Measurements from ENCODE around the gene ARHGAP15. TPM values are rescaled to one million over a fixed set of nuclear protein-coding genes. Genes with fewer than 3 reads are reported as not detected.

Gene ARHGAP15
- total RNA-seq, 2 donors from 2014 or later, result 2.6 to 6.9 TPM

GRCh38 chr2:143776526-143777297 is 647.5 kb downstream of the ARHGAP15 start:
- H3K27me3 ChIP-seq, result no peaks in the 10 kb centered on the region
- H3K9me3 ChIP-seq, result no peaks in the 10 kb centered on the region
- H3K27ac ChIP-seq, result no peak overlapping the region
- no peak for DNase-seq (ENCODE audit: low spot score)
- no peak overlapping the region for H3K4me3 ChIP-seq
- H3K4me1 ChIP-seq, result no peaks in the 10 kb centered on the region
- TF ChIP-seq CTCF (IDR thresholded peaks at IDR 0.05), result no peak
- no peaks in the 10 kb centered on the region for H3K36me3 ChIP-seq

- H3K9me3 ChIP-seq, result no peaks in the 10 kb centered on the region
- H3K36me3 ChIP-seq, result no peaks in the 10 kb centered on the region
- no peaks in the 10 kb centered on the region for H3K4me1 ChIP-seq
- no peak for TF ChIP-seq CTCF (IDR thresholded peaks at IDR 0.05)
- no peak overlapping the region for H3K4me3 ChIP-seq
- DNase-seq (ENCODE audit: low spot score), result no peak
- H3K27ac ChIP-seq, result no peak overlapping the region
- H3K27me3 ChIP-seq, result no peaks in the 10 kb centered on the region
These were observed 649.8 kb downstream of the ARHGAP15 start for GRCh38 chr2:143779021-143779420.

GRCh38 chr2:143786026-143786765 is 657.0 kb downstream of the ARHGAP15 start:
- Histone ChIP-seq H3K36me3 (no peaks in the 10 kb centered on the region), H3K4me1 (no peaks in the 10 kb centered on the region), H3K9me3 (no peaks in the 10 kb centered on the region), H3K4me3 (no peak overlapping the region), H3K27me3 (no peaks in the 10 kb centered on the region), H3K27ac (no peak overlapping the region)
- TF ChIP-seq CTCF (IDR thresholded peaks at IDR 0.05), result no peak
- DNase-seq (ENCODE audit: low spot score), result no peak

GRCh38 chr2:143787674-143788073 is 658.5 kb downstream of the ARHGAP15 start:
- Histone ChIP-seq H3K27ac (no peak overlapping the region), H3K36me3 (no peaks in the 10 kb centered on the region), H3K9me3 (no peaks in the 10 kb centered on the region), H3K4me3 (no peak overlapping the region), H3K4me1 (no peaks in the 10 kb centered on the region), H3K27me3 (no peaks in the 10 kb centered on the region)
- no peak for DNase-seq (ENCODE audit: low spot score)
- no peak for TF ChIP-seq CTCF (IDR thresholded peaks at IDR 0.05)

GRCh38 chr2:143792602-143793001 is 663.4 kb downstream of the ARHGAP15 start:
- Histone ChIP-seq H3K27ac (no peak overlapping the region), H3K36me3 (no peaks in the 10 kb centered on the region), H3K4me1 (no peaks in the 10 kb centered on the region), H3K9me3 (no peaks in the 10 kb centered on the region), H3K27me3 (no peaks in the 10 kb centered on the region), H3K4me3 (no peak overlapping the region)
- DNase-seq (ENCODE audit: low spot score), result no peak
- no peak for TF ChIP-seq CTCF (IDR thresholded peaks at IDR 0.05)

Measured in right atrium auricular region (tissue), 2 donors.